Neural cell (in vitro differentiated cells): Measurements from ENCODE around the gene PPAN. TPM values are rescaled to one million over a fixed set of nuclear protein-coding genes. Genes with fewer than 3 reads are reported as not detected.

Source experiments
- H2AFZ ChIP-seq: fragments of 200-600, 300-800 bp; sonication (generic), shearing (Covaris generic); 2 replicates; pipeline ENCODE4 v1.6.0; 2014; ENCODE audit warnings: low read depth, mild to moderate bottlenecking, antibody characterized with exemption, low read length, moderate library complexity
- H3F3A ChIP-seq: fragments of 200-600 bp; shearing (Covaris generic); 2 replicates; pipeline ENCODE4 v1.6.1; 2016; ENCODE audit warnings: mild to moderate bottlenecking, moderate library complexity, mixed read lengths, antibody characterized with exemption, low read length; ENCODE audit not compliant: insufficient read depth, poor library complexity, severe bottlenecking
- H3K27ac ChIP-seq: fragments of 200-600, 300-800 bp; sonication (generic), shearing (Covaris generic); 2 replicates; pipeline ENCODE4 v1.5.1; 2014; ENCODE audit warnings: mild to moderate bottlenecking, low read length, moderate library complexity
- H3K27me3 ChIP-seq: fragments of 300-800, 200-600 bp; sonication (generic), shearing (Covaris generic); 2 replicates; pipeline ENCODE4 v1.6.0; 2014; ENCODE audit warnings: mild to moderate bottlenecking, low read depth, low read length, moderate library complexity; ENCODE audit not compliant: insufficient read depth
- H3K36me3 ChIP-seq: fragments of 300-800, 200-600 bp; sonication (generic), shearing (Covaris generic); 2 replicates; pipeline ENCODE4 v1.5.1; 2014; ENCODE audit warnings: mild to moderate bottlenecking, antibody characterized with exemption, low read length, moderate library complexity; ENCODE audit not compliant: insufficient read depth
- H3K4me2 ChIP-seq: fragments of 300-800, 200-600 bp; sonication (generic), shearing (Covaris generic); 2 replicates; pipeline ENCODE4 v1.6.0; 2014; ENCODE audit warnings: mild to moderate bottlenecking, low read length
- H3K4me3 ChIP-seq: fragments of 300-800, 200-600 bp; sonication (generic), shearing (Covaris generic); 2 replicates; pipeline ENCODE4 v1.5.1; 2014; ENCODE audit warnings: mild to moderate bottlenecking, low read length, moderate library complexity
- H3K79me2 ChIP-seq: fragments of 200-600 bp; shearing (Covaris generic); replicated peaks from 2 replicates; pipeline ENCODE4 v1.6.0; 2014; ENCODE audit warnings: mild to moderate bottlenecking, low read length, moderate library complexity; ENCODE audit not compliant: insufficient read depth
- H3K9ac ChIP-seq: fragments of 300-800, 200-600 bp; sonication (generic), shearing (Covaris generic); 2 replicates; pipeline ENCODE4 v1.6.1; 2016; ENCODE audit warnings: mild to moderate bottlenecking, low read length, mixed read lengths
- H3K9me2 ChIP-seq: fragments of 200-600 bp; shearing (Covaris generic); 2 replicates; pipeline ENCODE4 v1.6.1; 2016; ENCODE audit warnings: mild to moderate bottlenecking, low read length, mixed read lengths; ENCODE audit not compliant: insufficient read depth
- H3K9me3 ChIP-seq: fragments of 200-600, 300-800 bp; sonication (generic), shearing (Covaris generic); 2 replicates; pipeline ENCODE4 v1.6.1; 2016; ENCODE audit warnings: mild to moderate bottlenecking, mixed run types, low read length, moderate library complexity, mixed read lengths
- H4K20me1 ChIP-seq: fragments of 200-600 bp; shearing (Covaris generic); 2 replicates; pipeline ENCODE4 v1.6.1; 2016; ENCODE audit warnings: mild to moderate bottlenecking, mixed run types; ENCODE audit not compliant: insufficient read depth
- EP300 ChIP-seq: fragments of 450-650 bp; conservative IDR thresholded peaks from 2 replicates; pipeline ENCODE4 v1.6.1; 2014; ENCODE audit warnings: antibody characterized with exemption, mild to moderate bottlenecking, moderate library complexity; ENCODE audit not compliant: poor library complexity, severe bottlenecking
- EZH2 ChIP-seq: fragments of 200-600, 300-800 bp; shearing (Covaris generic), sonication (generic); IDR thresholded peaks from 2 replicates; pipeline ENCODE4 v1.6.1; 2014; ENCODE audit warnings: antibody characterized with exemption, low read length, borderline replicate concordance, mild to moderate bottlenecking; ENCODE audit not compliant: insufficient read depth, poor library complexity, severe bottlenecking
- MXI1 ChIP-seq: fragments of 450-650 bp; conservative IDR thresholded peaks from 2 replicates; pipeline ENCODE4 v1.6.1; 2014; ENCODE audit warnings: antibody characterized with exemption, mild to moderate bottlenecking; ENCODE audit not compliant: poor library complexity, severe bottlenecking
- POLR2AphosphoS5 ChIP-seq: IDR thresholded peaks from 2 replicates; pipeline ENCODE4 v1.6.1; 2012
- RAD21 ChIP-seq: fragments of 450-650 bp; conservative IDR thresholded peaks from 2 replicates; pipeline ENCODE4 v1.6.1; 2014; ENCODE audit warnings: antibody characterized with exemption, mild to moderate bottlenecking, moderate library complexity
- SMC3 ChIP-seq: fragments of 450-650 bp; conservative IDR thresholded peaks from 2 replicates; pipeline ENCODE4 v1.6.1; 2014; ENCODE audit warnings: antibody characterized with exemption, mild to moderate bottlenecking, moderate library complexity; ENCODE audit not compliant: poor library complexity
- TAF1 ChIP-seq: IDR thresholded peaks from 2 replicates; pipeline ENCODE4 v1.6.1; 2012; ENCODE audit warnings: low read depth
- polyA plus RNA-seq: library from polyadenylated mRNA; depleted of rRNA; stranded (reverse); fragments of >200 nt; gene quantifications from 2 replicates; pipeline ENCODE4 v1.2.3, GENCODE V29; 2014
- TF ChIP-seq, protein P1 (sequence below): fragments of 450-650 bp; IDR thresholded peaks from 2 replicates; pipeline ENCODE4 v1.5.1; 2014; ENCODE audit warnings: antibody characterized with exemption, mild to moderate bottlenecking, moderate library complexity; ENCODE audit not compliant: poor library complexity, severe bottlenecking
- TF ChIP-seq, protein P2 (sequence below): IDR thresholded peaks from 2 replicates; pipeline ENCODE4 v1.6.1; 2012; ENCODE audit warnings: borderline replicate concordance

PPAN gene
- polyA plus RNA-seq, 1 donor from 2014 or later = 13.9 TPM

DNA sequence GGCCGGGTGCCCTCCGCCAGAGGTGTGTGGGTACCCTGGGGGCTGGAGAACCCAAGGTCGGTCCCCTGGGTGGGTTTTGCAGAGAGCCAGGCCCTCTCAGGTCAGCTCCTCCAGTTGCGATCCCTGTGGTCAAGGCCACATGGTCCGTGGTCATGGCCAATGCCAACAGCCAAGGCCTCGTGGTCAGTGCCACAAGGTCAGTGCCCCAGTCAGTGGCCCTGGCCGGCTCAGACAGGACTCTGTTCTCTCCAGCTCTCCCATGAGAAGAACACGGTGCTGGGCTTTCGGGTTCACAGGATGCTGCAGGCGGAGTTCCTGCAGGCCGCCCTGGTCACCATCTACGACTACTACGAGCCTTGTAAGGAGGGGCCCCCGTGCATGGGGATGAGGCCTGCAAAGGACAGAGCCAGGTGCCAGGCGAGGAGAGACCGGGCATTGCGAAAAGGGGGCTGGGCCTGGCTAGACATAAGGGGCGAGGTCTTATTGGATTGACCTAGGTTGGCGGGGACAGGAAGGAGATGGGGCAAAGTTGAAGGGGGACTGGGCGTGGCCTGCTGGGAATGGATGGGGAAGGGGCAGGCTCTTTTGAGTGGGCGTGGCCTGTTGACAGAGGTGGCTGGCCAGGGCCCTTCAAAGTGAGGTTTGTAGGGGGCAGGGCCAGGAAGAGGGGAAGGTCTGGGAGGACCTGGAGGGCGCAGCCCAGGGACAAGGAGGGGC, 35.3 kb upstream of the PPAN start:
- no peak overlapping the region for H3K4me2 ChIP-seq
- H2AFZ ChIP-seq = no peak overlapping the region
- H3K27ac ChIP-seq = no peak overlapping the region
- TF ChIP-seq, protein P1, sequence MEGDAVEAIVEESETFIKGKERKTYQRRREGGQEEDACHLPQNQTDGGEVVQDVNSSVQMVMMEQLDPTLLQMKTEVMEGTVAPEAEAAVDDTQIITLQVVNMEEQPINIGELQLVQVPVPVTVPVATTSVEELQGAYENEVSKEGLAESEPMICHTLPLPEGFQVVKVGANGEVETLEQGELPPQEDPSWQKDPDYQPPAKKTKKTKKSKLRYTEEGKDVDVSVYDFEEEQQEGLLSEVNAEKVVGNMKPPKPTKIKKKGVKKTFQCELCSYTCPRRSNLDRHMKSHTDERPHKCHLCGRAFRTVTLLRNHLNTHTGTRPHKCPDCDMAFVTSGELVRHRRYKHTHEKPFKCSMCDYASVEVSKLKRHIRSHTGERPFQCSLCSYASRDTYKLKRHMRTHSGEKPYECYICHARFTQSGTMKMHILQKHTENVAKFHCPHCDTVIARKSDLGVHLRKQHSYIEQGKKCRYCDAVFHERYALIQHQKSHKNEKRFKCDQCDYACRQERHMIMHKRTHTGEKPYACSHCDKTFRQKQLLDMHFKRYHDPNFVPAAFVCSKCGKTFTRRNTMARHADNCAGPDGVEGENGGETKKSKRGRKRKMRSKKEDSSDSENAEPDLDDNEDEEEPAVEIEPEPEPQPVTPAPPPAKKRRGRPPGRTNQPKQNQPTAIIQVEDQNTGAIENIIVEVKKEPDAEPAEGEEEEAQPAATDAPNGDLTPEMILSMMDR = no peak
- no peak for TF ChIP-seq EZH2
- TF ChIP-seq EP300 = no peak
- no peak for TF ChIP-seq POLR2AphosphoS5
- TF ChIP-seq SMC3 = no peak
- TF ChIP-seq, protein P2, sequence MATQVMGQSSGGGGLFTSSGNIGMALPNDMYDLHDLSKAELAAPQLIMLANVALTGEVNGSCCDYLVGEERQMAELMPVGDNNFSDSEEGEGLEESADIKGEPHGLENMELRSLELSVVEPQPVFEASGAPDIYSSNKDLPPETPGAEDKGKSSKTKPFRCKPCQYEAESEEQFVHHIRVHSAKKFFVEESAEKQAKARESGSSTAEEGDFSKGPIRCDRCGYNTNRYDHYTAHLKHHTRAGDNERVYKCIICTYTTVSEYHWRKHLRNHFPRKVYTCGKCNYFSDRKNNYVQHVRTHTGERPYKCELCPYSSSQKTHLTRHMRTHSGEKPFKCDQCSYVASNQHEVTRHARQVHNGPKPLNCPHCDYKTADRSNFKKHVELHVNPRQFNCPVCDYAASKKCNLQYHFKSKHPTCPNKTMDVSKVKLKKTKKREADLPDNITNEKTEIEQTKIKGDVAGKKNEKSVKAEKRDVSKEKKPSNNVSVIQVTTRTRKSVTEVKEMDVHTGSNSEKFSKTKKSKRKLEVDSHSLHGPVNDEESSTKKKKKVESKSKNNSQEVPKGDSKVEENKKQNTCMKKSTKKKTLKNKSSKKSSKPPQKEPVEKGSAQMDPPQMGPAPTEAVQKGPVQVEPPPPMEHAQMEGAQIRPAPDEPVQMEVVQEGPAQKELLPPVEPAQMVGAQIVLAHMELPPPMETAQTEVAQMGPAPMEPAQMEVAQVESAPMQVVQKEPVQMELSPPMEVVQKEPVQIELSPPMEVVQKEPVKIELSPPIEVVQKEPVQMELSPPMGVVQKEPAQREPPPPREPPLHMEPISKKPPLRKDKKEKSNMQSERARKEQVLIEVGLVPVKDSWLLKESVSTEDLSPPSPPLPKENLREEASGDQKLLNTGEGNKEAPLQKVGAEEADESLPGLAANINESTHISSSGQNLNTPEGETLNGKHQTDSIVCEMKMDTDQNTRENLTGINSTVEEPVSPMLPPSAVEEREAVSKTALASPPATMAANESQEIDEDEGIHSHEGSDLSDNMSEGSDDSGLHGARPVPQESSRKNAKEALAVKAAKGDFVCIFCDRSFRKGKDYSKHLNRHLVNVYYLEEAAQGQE = no peak
- no peak for TF ChIP-seq RAD21
- no peak for TF ChIP-seq TAF1
- no peak for TF ChIP-seq MXI1
- H3K27me3 ChIP-seq = no peaks in the 10 kb centered on the region
- H3K36me3 ChIP-seq = no peaks in the 10 kb centered on the region
- no peaks in the 10 kb centered on the region for H3K79me2 ChIP-seq
- no peaks in the 10 kb centered on the region for H3K9me3 ChIP-seq
- H4K20me1 ChIP-seq = no peaks in the 10 kb centered on the region
- no peak overlapping the region for H3K9ac ChIP-seq
- H3K9me2 ChIP-seq = no peaks in the 10 kb centered on the region
- H3F3A ChIP-seq = no peaks in the 10 kb centered on the region
- H3K4me3 ChIP-seq = no peak overlapping the region

DNA sequence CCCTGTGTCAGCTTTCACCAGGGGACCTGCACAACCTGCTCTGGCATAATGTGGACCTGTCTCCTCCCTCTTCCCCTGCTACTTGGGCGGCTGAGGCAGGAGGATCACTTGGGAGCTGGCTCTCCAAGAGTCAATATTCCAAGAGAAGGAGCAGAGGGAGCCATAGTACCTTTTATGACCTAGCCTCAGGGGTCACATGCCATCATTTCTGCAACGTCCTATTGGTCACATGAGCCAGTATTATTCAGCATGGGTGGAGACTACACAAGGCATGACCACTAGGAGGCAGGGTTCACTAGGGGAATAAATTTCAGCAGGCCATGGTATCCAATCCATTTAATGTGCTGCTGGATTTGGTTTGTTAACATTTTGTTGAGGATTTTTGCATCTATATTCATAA, 32.0 kb upstream of the PPAN start:
- Histone ChIP-seq H3K27me3 (no peaks in the 10 kb centered on the region), H3K79me2 (no peaks in the 10 kb centered on the region), H3K9ac (no peak overlapping the region), H3K9me3 (no peaks in the 10 kb centered on the region), H3K4me3 (no peak overlapping the region), H3F3A (no peaks in the 10 kb centered on the region), H3K9me2 (no peaks in the 10 kb centered on the region), H2AFZ (no peak overlapping the region), H3K36me3 (no peaks in the 10 kb centered on the region), H3K4me2 (no peak overlapping the region), H3K27ac (no peak overlapping the region), H4K20me1 (no peaks in the 10 kb centered on the region)
- TF ChIP-seq TAF1 (no peak), EP300 (no peak), MXI1 (no peak), EZH2 (no peak), POLR2AphosphoS5 (no peak), SMC3 (no peak), RAD21 (no peak)
- TF ChIP-seq, protein P2 = no peak
- TF ChIP-seq, protein P1 = no peak
